ENCODE measurements around the gene ARHGAP15. TPM values are rescaled to one million over a fixed set of nuclear protein-coding genes. Genes with fewer than 3 reads are reported as not detected.

ARHGAP15 gene
- total RNA-seq, 3 donors from 2014 or later (not counting 1 experiment from before 2014, with no cell fraction given): 148 to 168 (median 165) TPM

DNA sequence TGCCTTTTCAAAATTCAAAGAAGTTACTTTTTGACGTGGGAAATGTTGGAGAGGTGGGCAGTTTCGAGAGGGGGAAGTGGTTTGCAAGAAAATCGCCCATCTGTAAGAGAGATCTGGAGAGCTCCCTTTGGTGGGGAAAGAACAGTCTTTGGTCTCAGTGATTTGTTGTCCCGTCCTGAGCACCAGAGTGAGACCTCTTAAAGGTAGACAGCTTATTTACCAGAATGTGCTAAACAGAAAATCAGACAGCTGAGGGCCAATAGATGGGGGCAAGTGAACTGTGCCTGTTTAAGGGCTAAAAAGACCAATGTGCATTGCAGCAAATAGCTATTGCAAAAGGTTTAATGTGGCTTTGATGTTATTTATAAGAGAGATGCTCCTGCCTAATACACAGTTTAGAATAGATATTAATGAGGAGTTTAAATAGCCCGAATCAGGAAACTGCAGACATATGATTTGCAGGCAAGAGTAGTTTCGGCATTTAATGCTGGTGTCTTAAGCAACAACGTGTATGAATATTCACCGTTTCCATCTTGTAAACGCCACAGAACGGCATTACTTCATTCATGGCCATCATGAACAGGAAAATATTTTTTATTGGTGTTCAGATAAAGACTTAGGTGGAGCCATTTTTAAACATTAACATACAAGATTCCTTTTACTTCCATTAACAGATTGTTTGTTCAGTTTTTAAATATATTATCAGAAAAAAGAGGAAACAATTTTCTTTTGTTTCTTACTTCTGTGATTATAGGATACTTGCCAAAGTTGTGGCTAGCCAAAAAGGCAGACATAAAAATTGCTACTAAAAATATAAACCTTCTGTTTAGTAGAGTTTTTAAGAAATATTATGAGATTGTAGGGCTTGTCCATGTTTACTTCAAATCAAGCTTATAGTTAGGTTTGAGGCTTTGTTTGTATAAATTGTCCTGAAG, 29.6 kb downstream of the ARHGAP15 start:
- H3K27me3 ChIP-seq (ENCODE audit: control insufficient read depth, insufficient read depth, low read length): no peaks in the 10 kb centered on the region
- Mint-ChIP-seq H3K27me3 (ENCODE audit: low read depth in 2 of 2) (no peaks in the 10 kb centered on the region), H3K4me3 (peak overlapping the region; percentile 61), H3K9me3 (no peaks in the 10 kb centered on the region), H3K4me1 (peaks cover 77 to 81% of the 10 kb centered on the region in 2 donors), H3K27ac (peak overlapping the region; percentile 37 to 84), H3K36me3 (no peaks in the 10 kb centered on the region)
- no peak overlapping the region for H3K4me3 ChIP-seq (ENCODE audit: low read length)
- no peak for DNase-seq
- intact Hi-C loops (cut with micrococcal nuclease): no loop called here
- H3K36me3 ChIP-seq (ENCODE audit: control insufficient read depth, insufficient read depth, low read length): peaks cover 21% of the 10 kb centered on the region
- H3K27ac ChIP-seq (ENCODE audit: low read length): peak overlapping the region; percentile 21
- TF ChIP-seq, protein P1, sequence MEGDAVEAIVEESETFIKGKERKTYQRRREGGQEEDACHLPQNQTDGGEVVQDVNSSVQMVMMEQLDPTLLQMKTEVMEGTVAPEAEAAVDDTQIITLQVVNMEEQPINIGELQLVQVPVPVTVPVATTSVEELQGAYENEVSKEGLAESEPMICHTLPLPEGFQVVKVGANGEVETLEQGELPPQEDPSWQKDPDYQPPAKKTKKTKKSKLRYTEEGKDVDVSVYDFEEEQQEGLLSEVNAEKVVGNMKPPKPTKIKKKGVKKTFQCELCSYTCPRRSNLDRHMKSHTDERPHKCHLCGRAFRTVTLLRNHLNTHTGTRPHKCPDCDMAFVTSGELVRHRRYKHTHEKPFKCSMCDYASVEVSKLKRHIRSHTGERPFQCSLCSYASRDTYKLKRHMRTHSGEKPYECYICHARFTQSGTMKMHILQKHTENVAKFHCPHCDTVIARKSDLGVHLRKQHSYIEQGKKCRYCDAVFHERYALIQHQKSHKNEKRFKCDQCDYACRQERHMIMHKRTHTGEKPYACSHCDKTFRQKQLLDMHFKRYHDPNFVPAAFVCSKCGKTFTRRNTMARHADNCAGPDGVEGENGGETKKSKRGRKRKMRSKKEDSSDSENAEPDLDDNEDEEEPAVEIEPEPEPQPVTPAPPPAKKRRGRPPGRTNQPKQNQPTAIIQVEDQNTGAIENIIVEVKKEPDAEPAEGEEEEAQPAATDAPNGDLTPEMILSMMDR (IDR thresholded peaks at IDR 0.05): no peak
- peaks cover 3% of the 10 kb centered on the region for H3K4me1 ChIP-seq (ENCODE audit: control insufficient read depth, insufficient read depth, low read length)
- 35% methylated on average over 10 of the region's 10 CpGs for WGBS (ENCODE audit: insufficient coverage)
- H3K9me3 ChIP-seq (ENCODE audit: control insufficient read depth, insufficient read depth, low read length): no peaks in the 10 kb centered on the region
- peak; percentile 35 to 51 (median 37) for ATAC-seq

DNA sequence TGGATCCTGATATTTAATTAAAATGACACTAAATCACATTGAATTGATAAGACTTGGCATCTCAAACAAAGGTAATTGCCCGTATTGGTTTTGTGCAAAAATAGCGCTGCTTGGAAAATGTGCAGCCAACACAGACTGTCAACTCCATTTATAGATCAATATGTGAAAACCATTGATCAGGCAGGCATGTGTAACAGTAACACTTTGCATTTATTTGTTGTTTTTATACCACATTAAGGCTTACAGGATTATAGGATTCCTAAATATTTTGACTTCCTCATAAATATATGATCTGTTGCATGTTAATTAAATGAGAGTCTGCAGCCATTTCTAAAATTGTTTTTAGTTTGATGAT, 30.2 kb downstream of the ARHGAP15 start:
- H3K4me3 ChIP-seq (ENCODE audit: low read length): no peak overlapping the region
- DNase-seq: no peak
- intact Hi-C loops (cut with micrococcal nuclease): no loop called here
- Mint-ChIP-seq H3K27ac (peak overlapping the region; percentile 37 to 78), H3K4me3 (peak overlapping the region; percentile 35), H3K9me3 (no peaks in the 10 kb centered on the region), H3K4me1 (peaks cover 77 to 81% of the 10 kb centered on the region in 2 donors), H3K36me3 (no peaks in the 10 kb centered on the region), H3K27me3 (ENCODE audit: low read depth in 2 of 2) (no peaks in the 10 kb centered on the region)
- WGBS (ENCODE audit: insufficient coverage): 89% methylated on average over 2 of the region's 2 CpGs
- H3K36me3 ChIP-seq (ENCODE audit: control insufficient read depth, insufficient read depth, low read length): peaks cover 23% of the 10 kb centered on the region
- H3K9me3 ChIP-seq (ENCODE audit: control insufficient read depth, insufficient read depth, low read length): no peaks in the 10 kb centered on the region
- peaks cover 3% of the 10 kb centered on the region for H3K4me1 ChIP-seq (ENCODE audit: control insufficient read depth, insufficient read depth, low read length)
- TF ChIP-seq, protein P1 (IDR thresholded peaks at IDR 0.05): no peak
- H3K27ac ChIP-seq (ENCODE audit: low read length): peak overlapping the region; percentile 21
- ATAC-seq: no peak
- no peaks in the 10 kb centered on the region for H3K27me3 ChIP-seq (ENCODE audit: control insufficient read depth, insufficient read depth, low read length)

DNA sequence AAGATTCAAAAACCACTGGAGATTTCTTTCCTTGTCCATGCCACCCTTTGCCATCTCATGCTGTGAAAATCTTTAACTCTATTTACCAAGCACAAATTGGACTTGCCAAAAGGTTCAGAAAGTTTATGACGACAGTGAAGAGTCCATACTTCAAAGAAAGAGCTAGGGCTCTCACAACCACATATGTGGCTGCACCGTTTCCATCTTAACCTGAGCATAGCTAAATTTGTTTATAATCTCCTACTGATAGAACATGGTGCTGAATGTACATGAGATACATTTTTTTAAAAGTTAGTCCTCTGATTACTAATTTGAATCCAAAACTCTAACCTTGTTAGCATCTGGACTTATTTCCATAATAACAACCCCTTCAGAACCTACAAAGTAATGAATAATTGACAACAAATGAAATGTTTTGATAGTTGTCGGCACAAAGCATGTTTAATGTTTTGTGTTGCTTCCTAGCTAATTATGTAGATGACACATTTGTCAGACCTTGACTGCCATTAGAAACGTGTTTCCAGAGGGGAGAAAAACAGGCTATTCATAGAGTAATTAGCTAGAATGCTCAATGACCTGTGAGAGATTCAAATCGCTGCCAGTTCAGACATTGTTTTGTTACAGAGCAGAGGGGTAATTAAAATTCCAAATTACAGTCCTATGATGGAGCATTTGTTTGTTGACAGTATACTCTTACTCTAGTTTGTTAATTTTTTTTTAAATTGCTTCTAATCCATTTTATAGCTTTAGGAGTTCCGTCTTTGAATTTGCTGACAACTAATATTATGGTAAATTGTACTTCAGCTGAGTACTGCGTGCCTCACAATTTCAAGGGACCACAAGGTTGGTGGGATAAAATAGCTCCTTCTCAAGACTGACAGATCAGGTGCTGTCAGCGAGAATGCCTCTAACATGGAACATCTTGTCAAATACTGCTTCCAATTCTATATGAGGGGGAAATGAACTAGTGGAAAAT, 31.8 kb downstream of the ARHGAP15 start:
- ATAC-seq (no peak), DNase-seq (peak in 1 of 2 donors; percentile 26)
- Histone ChIP-seq H3K4me1 (ENCODE audit: control insufficient read depth, insufficient read depth, low read length) (peaks cover 3% of the 10 kb centered on the region), H3K4me3 (ENCODE audit: low read length) (no peak overlapping the region), H3K27me3 (ENCODE audit: control insufficient read depth, insufficient read depth, low read length) (no peaks in the 10 kb centered on the region), H3K9me3 (ENCODE audit: control insufficient read depth, insufficient read depth, low read length) (no peaks in the 10 kb centered on the region), H3K36me3 (ENCODE audit: control insufficient read depth, insufficient read depth, low read length) (peaks cover 22% of the 10 kb centered on the region), H3K27ac (ENCODE audit: low read length) (no peak overlapping the region)
- Mint-ChIP-seq H3K27ac (peak overlapping the region; percentile 37 to 78), H3K4me1 (peaks cover 76 to 78% of the 10 kb centered on the region in 2 donors), H3K4me3 (no peak overlapping the region), H3K27me3 (ENCODE audit: low read depth in 2 of 2) (no peaks in the 10 kb centered on the region), H3K9me3 (no peaks in the 10 kb centered on the region), H3K36me3 (no peaks in the 10 kb centered on the region)
- TF ChIP-seq, protein P1 (IDR thresholded peaks at IDR 0.05): no peak
- intact Hi-C loops (cut with micrococcal nuclease): no loop called here
- 80% methylated on average over 6 of the region's 8 CpGs for WGBS (ENCODE audit: insufficient coverage)

Measured in natural killer cell (primary cell).